Left ventricle myocardium inferior (tissue), 1 donor: ENCODE measurements around the gene BARHL1. TPM values are rescaled to one million over a fixed set of nuclear protein-coding genes. Genes with fewer than 3 reads are reported as not detected.

Source experiments
- DNase-seq: peaks from one replicate; pipeline ENCODE4 v3.0.0-alpha.2; 2020
- H3K27ac ChIP-seq: fragments of 200-600 bp; replicated peaks from 2 replicates; pipeline ENCODE4 v1.8.0; 2021
- H3K27me3 ChIP-seq: fragments of 200-600 bp; 2 replicates; pipeline ENCODE4 v1.8.0; 2021; ENCODE audit warnings: low read depth
- H3K36me3 ChIP-seq: fragments of 200-600 bp; 2 replicates; pipeline ENCODE4 v1.8.0; 2021
- H3K4me1 ChIP-seq: fragments of 200-600 bp; 2 replicates; pipeline ENCODE4 v1.8.0; 2021
- H3K4me3 ChIP-seq: fragments of 200-600 bp; 2 replicates; pipeline ENCODE4 v1.8.0; 2021; ENCODE audit warnings: mild to moderate bottlenecking, moderate library complexity
- H3K9me3 ChIP-seq: fragments of 200-600 bp; replicated peaks from 2 replicates; pipeline ENCODE4 v1.8.0; 2021
- intact Hi-C: fragments of 100-400 bp; cut with micrococcal nuclease; formaldehyde crosslinking; loops from one replicate; pipeline ENCODE4 v1.11.0; 2022
- total RNA-seq: library from RNA; stranded (reverse); fragmentation: NEBNext Ultra II Directional; extraction: Animal tissue kit (Norgen Biotek cat#: 25700); gene quantifications from one replicate; pipeline ENCODE4 v1.2.1, GENCODE V29; 2021
- TF ChIP-seq, protein P1 (sequence below): fragments of 200-600 bp; IDR thresholded peaks from 2 replicates; pipeline ENCODE4 v1.8.0; 2021; ENCODE audit warnings: antibody characterized with exemption, mild to moderate bottlenecking, borderline replicate concordance
- donor health status: DM: no; HTN: yes; CAD: no; lungs with severe emphysema.

Gene BARHL1
- total RNA-seq, 1 donor from 2014 or later, result not detected

GRCh38 chr9:132583584-132584304 lies 1.3 kb downstream of the BARHL1 start:
- TF ChIP-seq, protein P1, sequence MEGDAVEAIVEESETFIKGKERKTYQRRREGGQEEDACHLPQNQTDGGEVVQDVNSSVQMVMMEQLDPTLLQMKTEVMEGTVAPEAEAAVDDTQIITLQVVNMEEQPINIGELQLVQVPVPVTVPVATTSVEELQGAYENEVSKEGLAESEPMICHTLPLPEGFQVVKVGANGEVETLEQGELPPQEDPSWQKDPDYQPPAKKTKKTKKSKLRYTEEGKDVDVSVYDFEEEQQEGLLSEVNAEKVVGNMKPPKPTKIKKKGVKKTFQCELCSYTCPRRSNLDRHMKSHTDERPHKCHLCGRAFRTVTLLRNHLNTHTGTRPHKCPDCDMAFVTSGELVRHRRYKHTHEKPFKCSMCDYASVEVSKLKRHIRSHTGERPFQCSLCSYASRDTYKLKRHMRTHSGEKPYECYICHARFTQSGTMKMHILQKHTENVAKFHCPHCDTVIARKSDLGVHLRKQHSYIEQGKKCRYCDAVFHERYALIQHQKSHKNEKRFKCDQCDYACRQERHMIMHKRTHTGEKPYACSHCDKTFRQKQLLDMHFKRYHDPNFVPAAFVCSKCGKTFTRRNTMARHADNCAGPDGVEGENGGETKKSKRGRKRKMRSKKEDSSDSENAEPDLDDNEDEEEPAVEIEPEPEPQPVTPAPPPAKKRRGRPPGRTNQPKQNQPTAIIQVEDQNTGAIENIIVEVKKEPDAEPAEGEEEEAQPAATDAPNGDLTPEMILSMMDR, result no peak
- Histone ChIP-seq H3K36me3 (no peaks in the 10 kb centered on the region), H3K4me3 (no peak overlapping the region), H3K9me3 (no peaks in the 10 kb centered on the region), H3K27me3 (peaks cover 100% of the 10 kb centered on the region), H3K4me1 (peaks cover 27% of the 10 kb centered on the region), H3K27ac (no peak overlapping the region)
- intact Hi-C loops, result no loop called here
- DNase-seq, result no peak

DNA sequence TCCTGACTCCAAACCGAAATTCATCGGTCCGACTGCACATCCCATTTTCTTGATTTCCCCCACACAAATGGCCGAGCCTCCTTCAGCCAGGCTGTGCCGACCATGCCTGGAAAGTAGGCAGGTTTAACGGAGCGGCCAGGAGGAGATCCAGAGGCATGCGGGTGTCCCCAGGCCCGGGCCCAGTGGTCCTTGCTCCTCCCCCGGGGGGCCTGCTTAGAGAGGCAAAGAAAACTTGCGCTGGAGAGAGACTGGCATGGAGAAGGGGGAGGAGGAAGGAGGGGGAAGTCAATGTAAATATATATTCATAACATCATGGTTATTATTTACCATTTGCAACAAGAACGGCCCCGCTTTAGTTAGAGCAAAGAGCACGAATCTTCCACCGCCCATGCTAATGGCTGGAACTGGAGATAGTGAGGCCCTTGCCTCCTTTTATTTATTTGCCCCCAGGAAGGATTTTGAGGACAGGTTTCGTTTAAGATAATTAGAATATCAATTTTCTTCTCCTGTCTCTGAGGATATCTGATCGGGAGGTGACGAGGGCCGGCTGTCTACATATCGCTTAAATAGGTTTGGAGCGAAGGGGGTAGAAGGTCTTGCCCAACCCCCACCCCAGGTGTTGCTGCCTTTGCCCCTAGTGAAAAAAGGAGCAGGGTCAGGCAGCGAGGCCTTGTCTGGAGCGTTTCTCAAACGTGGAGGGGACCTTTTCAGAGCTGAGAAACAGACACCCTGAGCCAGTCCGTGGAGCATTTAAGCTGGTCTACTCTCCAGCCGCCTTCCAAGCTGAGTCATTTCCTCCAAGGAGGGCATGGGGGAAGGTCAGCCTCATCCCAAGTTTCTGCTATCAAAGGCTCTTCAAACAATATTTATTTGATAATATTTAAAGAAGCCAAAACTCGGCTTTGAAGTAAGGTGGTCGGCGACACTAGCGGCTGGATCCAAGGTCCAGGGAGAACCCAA lies 2.5 kb downstream of the BARHL1 start:
- H3K4me1 ChIP-seq, result peaks cover 28% of the 10 kb centered on the region
- peaks cover 100% of the 10 kb centered on the region for H3K27me3 ChIP-seq
- no peak for DNase-seq
- TF ChIP-seq, protein P1, result no peak
- no peak overlapping the region for H3K4me3 ChIP-seq
- no peaks in the 10 kb centered on the region for H3K36me3 ChIP-seq
- H3K27ac ChIP-seq, result no peak overlapping the region
- H3K9me3 ChIP-seq, result no peaks in the 10 kb centered on the region
- intact Hi-C loops, result no loop called here

DNA sequence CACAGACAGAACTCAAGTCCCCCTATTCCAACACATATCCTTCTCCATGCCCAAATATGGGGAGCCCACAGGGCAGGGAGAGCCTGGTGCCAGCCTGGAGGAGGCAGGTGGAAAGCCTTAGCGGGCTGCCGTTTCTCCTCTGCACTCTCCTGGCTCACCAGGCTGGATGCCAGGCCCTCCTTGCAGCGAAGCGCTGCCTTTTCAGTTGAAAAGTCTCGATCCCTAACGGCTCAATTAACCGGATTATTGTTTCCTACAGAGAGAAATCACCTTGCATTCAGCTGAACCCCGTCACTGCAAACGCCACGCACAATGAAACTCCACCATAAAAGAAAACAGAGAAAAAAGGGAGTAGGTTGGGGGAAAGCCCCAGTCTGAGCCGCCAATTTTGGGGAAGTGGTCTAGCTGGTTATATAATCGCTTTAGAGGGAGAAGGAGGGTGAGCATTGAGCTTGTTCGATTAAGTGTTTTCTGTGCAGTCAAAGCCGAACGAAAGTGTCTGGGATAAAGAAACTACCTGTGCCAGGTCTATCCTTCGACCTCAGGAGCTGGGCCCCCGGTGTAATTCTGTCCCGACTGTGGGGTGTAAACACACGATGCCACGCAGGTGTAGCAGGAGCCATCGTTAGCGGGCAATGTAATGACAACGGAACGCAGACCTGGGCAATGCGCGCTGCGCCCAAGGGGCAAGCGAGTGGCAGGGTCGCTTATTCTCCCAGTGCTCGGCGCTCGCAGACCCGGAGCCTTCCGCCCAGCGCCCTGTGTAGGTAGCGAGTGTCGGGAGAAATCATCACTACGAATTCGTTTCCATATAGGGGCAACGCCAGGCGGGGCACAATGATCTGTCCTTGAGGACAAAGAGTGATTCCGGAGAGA lies 3.8 kb downstream of the BARHL1 start:
- DNase-seq, result no peak

GRCh38 chr9:132586830-132587591 lies 4.6 kb downstream of the BARHL1 start:
- TF ChIP-seq, protein P1, result no peak
- intact Hi-C loops, result no loop called here
- no peaks in the 10 kb centered on the region for H3K9me3 ChIP-seq
- no peak overlapping the region for H3K27ac ChIP-seq
- H3K4me1 ChIP-seq, result peaks cover 26% of the 10 kb centered on the region
- no peaks in the 10 kb centered on the region for H3K36me3 ChIP-seq
- H3K4me3 ChIP-seq, result no peak overlapping the region
- no peak for DNase-seq
- H3K27me3 ChIP-seq, result peaks cover 100% of the 10 kb centered on the region

More for the DNA sequence above, 3.8 kb downstream of the BARHL1 start:
- no peaks in the 10 kb centered on the region for H3K9me3 ChIP-seq
- H3K27me3 ChIP-seq, result peaks cover 100% of the 10 kb centered on the region
- no peak overlapping the region for H3K27ac ChIP-seq
- peaks cover 31% of the 10 kb centered on the region for H3K4me1 ChIP-seq
- intact Hi-C loops, result no loop called here
- no peak overlapping the region for H3K4me3 ChIP-seq
- H3K36me3 ChIP-seq, result no peaks in the 10 kb centered on the region
- TF ChIP-seq, protein P1, result no peak

DNA sequence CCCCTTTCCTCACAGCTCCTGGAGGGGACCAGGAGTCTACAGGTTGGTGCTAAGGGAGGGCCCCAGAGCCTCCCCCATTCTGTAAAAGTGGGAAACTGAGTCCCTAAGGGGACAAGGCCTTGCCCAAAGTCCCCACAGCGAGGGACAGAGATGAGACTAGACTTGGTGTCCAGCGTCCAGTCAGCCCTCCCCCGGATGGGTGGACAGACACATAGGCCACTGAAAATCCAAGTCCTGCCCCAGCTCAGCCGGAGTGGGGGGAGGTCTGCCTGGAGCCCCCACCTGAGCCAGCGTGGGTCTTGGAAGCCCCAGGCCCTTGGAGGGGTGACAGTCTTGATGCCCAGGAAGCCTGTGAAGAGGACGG lies 5.2 kb downstream of the BARHL1 start:
- Histone ChIP-seq H3K4me3 (no peak overlapping the region), H3K9me3 (no peaks in the 10 kb centered on the region), H3K36me3 (no peaks in the 10 kb centered on the region), H3K27me3 (peaks cover 100% of the 10 kb centered on the region), H3K4me1 (peaks cover 23% of the 10 kb centered on the region), H3K27ac (no peak overlapping the region)
- DNase-seq, result no peak
- intact Hi-C loops, result no loop called here
- TF ChIP-seq, protein P1, result no peak
